MM.1S (cell line): ENCODE results near the gene CCN2.

Experiments
- EZH2 ChIP-seq: fragments of 300-600 bp; sonication (generic); optimal IDR thresholded peaks from 2 replicates; pipeline ENCODE3; 2017; ENCODE audit warnings: low read depth, mild to moderate bottlenecking, antibody characterized with exemption, low read length, mixed read lengths
- TF ChIP-seq, protein P1 (sequence below): fragments of 300-600 bp; sonication (generic); IDR thresholded peaks from 2 replicates; pipeline ENCODE4 v1.5.1; 2016; ENCODE audit warnings: antibody characterized with exemption, low read length, mixed read lengths

GRCh38 chr6:131972741-131973140 lies 21.6 kb upstream of the CCN2 start:
- no peak for TF ChIP-seq EZH2
- TF ChIP-seq, protein P1, sequence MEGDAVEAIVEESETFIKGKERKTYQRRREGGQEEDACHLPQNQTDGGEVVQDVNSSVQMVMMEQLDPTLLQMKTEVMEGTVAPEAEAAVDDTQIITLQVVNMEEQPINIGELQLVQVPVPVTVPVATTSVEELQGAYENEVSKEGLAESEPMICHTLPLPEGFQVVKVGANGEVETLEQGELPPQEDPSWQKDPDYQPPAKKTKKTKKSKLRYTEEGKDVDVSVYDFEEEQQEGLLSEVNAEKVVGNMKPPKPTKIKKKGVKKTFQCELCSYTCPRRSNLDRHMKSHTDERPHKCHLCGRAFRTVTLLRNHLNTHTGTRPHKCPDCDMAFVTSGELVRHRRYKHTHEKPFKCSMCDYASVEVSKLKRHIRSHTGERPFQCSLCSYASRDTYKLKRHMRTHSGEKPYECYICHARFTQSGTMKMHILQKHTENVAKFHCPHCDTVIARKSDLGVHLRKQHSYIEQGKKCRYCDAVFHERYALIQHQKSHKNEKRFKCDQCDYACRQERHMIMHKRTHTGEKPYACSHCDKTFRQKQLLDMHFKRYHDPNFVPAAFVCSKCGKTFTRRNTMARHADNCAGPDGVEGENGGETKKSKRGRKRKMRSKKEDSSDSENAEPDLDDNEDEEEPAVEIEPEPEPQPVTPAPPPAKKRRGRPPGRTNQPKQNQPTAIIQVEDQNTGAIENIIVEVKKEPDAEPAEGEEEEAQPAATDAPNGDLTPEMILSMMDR = no peak
